Body of pancreas (tissue), 4 donors: ENCODE data around the gene CRYGB. TPM values are rescaled to one million over a fixed set of nuclear protein-coding genes. Genes with fewer than 3 reads are reported as not detected.
"Not testable (repeated sequence)": the region's sequence is repeated elsewhere in the genome, so short reads cannot be mapped to it uniquely, and the experiment has no call there.

Experiments used
- ATAC-seq: fragments of 150-250 bp; one replicate; pipeline ENCODE4 v1.9.1; 2016
- DNase-seq, 4 donors: peaks; one replicate each; pipeline ENCODE4 v3.0.0-alpha.2; 2019
- H3K27ac ChIP-seq, 4 donors: fragments of 200-600 bp; sonication (generic); 1 replicate in 3 of 4; 2 replicates in 1 of 4; pipeline versions ENCODE4 v1.5.1 to v1.6.1; 2016 to 2019; ENCODE audit warnings: mild to moderate bottlenecking in 1 of 4, mixed read lengths in 1 of 4, moderate library complexity in 1 of 4
- H3K27me3 ChIP-seq, 2 donors: fragments of 200-600 bp; sonication (generic); one replicate each; pipeline ENCODE4 v1.6.0; 2016; ENCODE audit warnings: mild to moderate bottlenecking in 1 of 2
- H3K36me3 ChIP-seq, 2 donors: fragments of 200-600 bp; sonication (generic); replicated peaks in 1 of 2; 2 replicates each; pipeline ENCODE4 v1.5.1; 2016; ENCODE audit warnings: low read depth in 2 of 2; ENCODE audit not compliant: insufficient read depth in 1 of 2
- H3K4me1 ChIP-seq: fragments of 200-600 bp; sonication (generic); one replicate; pipeline ENCODE4 v1.6.0; 2016
- H3K4me3 ChIP-seq, 2 donors: fragments of 200-600 bp; sonication (generic); 1 replicate in 1 of 2; 2 replicates in 1 of 2; pipeline ENCODE4 v1.5.1; 2016 to 2019
- H3K9me3 ChIP-seq, 3 donors: fragments of 200-600 bp; sonication (generic); 1 replicate in 2 of 3; 2 replicates in 1 of 3; pipeline ENCODE4 v1.5.1; 2016
- POLR2A ChIP-seq, 3 donors: fragments of 450-650 bp; IDR thresholded peaks; one replicate each; pipeline ENCODE4 v1.6.1; 2016; ENCODE audit warnings: antibody characterized with exemption in 3 of 3, mild to moderate bottlenecking in 2 of 3
- WGBS, 2 donors: methylation state at CpG; one replicate each; pipeline ENCODE4 v1.1.5; 2017; 5-methylcytosine and 5-hydroxymethylcytosine counted together
- intact Hi-C: fragments of 100-400 bp; cut with DNase I; formaldehyde crosslinking; loops from one replicate; pipeline ENCODE4 v1.15.1; 2023
- total RNA-seq, 2 donors: library from RNA; depleted of rRNA; stranded (reverse); fragments of >200 nt; gene quantifications; one replicate each; pipeline ENCODE4 v1.1.0, GENCODE V29; 2016
- TF ChIP-seq, protein P1 (sequence below), 7 experiments: fragments of 450-650 bp in 4 of 7; fragments of 200-600 bp in 3 of 7; sonication (generic) in 3 of 7; IDR thresholded peaks; one replicate each; pipeline ENCODE4 v1.5.1; 2016 to 2019; ENCODE audit warnings: antibody characterized with exemption in 7 of 7

The CRYGB gene
- total RNA-seq, 2 donors from 2014 or later = not detected

DNA sequence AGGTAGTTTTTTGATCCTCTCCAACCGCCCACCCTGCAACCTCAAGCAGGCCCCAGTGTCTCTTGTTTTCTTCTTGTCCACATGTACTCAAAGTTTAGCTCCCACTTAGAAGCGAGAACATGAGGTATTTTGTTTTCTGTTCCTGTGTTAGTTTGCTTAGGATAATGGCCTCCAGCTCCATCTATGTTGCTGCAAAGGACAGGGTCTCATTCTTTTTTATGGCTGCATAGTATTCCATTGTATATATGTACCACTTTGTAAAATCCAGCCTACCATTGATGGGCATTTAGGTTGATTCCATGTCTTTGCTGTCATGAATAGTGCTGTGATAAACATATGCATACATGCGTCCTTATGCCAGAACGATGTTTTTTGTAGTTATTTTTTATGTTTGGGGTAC lies 18.9 kb downstream of the CRYGB start:
- no peaks in the 10 kb centered on the region for H3K9me3 ChIP-seq
- H3K36me3 ChIP-seq = no peaks in the 10 kb centered on the region
- intact Hi-C loops = no loop called here
- DNase-seq (no peak), ATAC-seq (no peak)
- H3K27me3 ChIP-seq = no peaks in the 10 kb centered on the region
- 93 to 94% methylated on average over 4 of the region's 4 CpGs for WGBS, 2 donors
- TF ChIP-seq, protein P1, sequence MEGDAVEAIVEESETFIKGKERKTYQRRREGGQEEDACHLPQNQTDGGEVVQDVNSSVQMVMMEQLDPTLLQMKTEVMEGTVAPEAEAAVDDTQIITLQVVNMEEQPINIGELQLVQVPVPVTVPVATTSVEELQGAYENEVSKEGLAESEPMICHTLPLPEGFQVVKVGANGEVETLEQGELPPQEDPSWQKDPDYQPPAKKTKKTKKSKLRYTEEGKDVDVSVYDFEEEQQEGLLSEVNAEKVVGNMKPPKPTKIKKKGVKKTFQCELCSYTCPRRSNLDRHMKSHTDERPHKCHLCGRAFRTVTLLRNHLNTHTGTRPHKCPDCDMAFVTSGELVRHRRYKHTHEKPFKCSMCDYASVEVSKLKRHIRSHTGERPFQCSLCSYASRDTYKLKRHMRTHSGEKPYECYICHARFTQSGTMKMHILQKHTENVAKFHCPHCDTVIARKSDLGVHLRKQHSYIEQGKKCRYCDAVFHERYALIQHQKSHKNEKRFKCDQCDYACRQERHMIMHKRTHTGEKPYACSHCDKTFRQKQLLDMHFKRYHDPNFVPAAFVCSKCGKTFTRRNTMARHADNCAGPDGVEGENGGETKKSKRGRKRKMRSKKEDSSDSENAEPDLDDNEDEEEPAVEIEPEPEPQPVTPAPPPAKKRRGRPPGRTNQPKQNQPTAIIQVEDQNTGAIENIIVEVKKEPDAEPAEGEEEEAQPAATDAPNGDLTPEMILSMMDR (IDR thresholded peaks at IDR 0.05) = no peak
- no peak for TF ChIP-seq POLR2A (IDR thresholded peaks at IDR 0.05)
- peaks cover 16% of the 10 kb centered on the region for H3K4me1 ChIP-seq
- no peak overlapping the region for H3K4me3 ChIP-seq
- H3K27ac ChIP-seq = no peak overlapping the region

DNA sequence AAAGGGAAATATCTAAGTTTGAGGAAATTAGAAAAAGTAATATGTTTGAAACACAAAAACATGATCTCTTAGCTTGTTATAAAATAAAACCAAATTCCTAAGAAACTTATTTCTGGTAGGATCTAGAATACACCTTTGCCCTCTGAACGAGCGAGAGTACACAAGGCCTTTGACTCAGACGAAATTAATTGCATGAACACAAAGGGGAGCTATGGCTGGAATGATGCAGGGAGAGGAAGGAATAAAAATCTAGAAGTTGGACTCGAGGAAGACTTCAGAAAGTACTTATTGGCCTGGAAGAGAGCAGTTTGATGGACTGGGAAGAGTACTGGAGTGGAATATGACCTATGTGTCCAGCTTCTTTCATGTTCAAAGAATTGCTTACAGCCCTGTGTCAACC lies 20.7 kb downstream of the CRYGB start:
- H3K36me3 ChIP-seq = no peaks in the 10 kb centered on the region
- H3K27ac ChIP-seq = no peak overlapping the region
- H3K4me3 ChIP-seq = no peak overlapping the region
- DNase-seq (no peak), ATAC-seq (no peak)
- H3K27me3 ChIP-seq = no peaks in the 10 kb centered on the region
- peaks cover 9% of the 10 kb centered on the region for H3K4me1 ChIP-seq
- intact Hi-C loops = no loop called here
- TF ChIP-seq, protein P1 (IDR thresholded peaks at IDR 0.05) = no peak
- TF ChIP-seq POLR2A (IDR thresholded peaks at IDR 0.05) = no peak
- WGBS, 2 donors = 70 to 75% methylated on average over 4 of the region's 4 CpGs
- no peaks in the 10 kb centered on the region for H3K9me3 ChIP-seq

DNA sequence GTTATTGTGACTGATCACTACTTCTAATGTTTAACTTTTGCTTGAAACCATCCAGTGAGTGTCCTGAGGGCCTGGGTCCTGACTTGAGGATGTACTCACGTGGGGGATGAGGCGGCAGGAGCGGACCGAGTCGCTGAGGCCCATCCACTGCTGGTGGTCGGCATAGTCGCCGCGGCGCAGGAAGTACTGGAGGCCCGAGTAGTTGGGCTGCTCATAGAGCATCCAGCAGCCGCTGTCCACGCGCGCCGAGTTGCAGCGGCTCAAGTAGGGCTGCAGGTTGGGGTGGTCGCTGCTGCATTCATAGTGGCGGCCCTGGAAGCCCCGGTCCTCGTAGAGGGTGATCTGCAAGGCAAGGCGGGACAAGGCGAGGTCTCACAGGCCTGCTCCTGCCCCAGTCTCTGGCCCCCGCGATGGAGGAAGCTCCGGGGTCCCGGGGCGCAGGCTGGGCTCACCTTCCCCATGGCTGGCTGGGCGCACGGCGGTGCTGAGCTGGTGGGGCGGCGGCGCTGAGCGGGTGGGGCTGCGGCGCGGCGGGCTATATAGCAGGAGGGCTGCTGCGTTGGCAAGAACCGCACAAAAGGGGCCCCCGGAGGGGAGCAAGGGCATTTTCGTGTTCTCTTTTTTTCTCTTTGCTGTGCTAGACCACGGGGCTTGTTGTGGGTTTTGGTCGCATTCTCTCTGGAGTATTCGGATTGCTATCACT lies 21.8 kb downstream of the CRYGB start, which contains the start of gene CRYGD:
Gene CRYGD, minus strand, starts transcription at position 512 of the 703 bp plus-strand sequence. Its CDS starts 51 bp downstream, at position 461.
- H3K4me1 ChIP-seq, H3K9me3 ChIP-seq, H3K36me3 ChIP-seq, H3K4me3 ChIP-seq, H3K27me3 ChIP-seq, H3K27ac ChIP-seq, intact Hi-C loops, DNase-seq, ATAC-seq: not testable (repeated sequence)
- WGBS, 2 donors = 24 to 28% methylated on average over 18 to 45 of the region's 46 CpGs

DNA sequence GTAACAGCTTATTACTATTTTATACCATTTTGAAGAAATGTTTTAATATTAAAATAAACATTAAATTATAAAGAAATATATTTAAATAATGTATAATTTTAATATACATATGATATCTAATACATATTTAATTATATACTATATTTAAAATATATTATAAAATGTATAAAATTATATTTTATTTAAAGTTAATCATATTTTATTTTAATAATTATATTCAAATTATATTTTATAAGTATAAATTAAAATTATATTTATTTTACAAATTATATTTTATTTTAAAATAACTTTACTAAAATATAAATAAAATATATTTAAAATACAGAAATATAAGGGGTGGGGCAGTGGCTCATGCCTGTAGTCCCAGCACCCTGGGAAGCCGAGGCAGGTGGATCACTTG lies 23.7 kb downstream of the CRYGB start:
- WGBS, 2 donors = 83 to 95% methylated on average over 1 of the region's 1 CpG
- Histone ChIP-seq H3K4me1 (peaks cover 6% of the 10 kb centered on the region), H3K27ac (no peak overlapping the region), H3K36me3 (no peaks in the 10 kb centered on the region), H3K27me3 (no peaks in the 10 kb centered on the region), H3K9me3 (no peaks in the 10 kb centered on the region), H3K4me3 (no peak overlapping the region)
- no peak for DNase-seq
- intact Hi-C loops = no loop called here
- TF ChIP-seq, protein P1 (IDR thresholded peaks at IDR 0.05) = no peak
- TF ChIP-seq POLR2A (IDR thresholded peaks at IDR 0.05) = no peak
- ATAC-seq = no peak

DNA sequence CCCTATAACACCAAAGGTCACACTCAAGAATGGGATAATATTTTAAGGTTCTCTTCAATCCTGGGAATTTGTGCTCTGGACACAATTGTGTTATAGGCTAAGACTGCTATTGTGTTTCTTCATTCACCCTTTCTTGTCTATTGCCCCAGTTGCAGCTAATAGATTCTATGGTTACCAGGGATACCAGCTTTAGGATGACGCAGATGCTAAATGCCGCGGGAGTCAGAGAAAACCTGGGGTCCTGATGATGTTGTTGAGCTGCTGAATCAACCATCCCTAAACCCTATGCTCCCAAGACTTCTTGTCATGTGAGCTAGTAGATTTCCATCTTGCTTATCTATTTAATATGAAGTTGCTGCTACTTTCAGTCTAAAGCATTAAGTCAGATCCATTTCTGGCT lies 27.0 kb downstream of the CRYGB start:
- WGBS, 2 donors = 90 to 91% methylated on average over 3 of the region's 3 CpGs
- no peak for ATAC-seq
- intact Hi-C loops = no loop called here
- Histone ChIP-seq H3K36me3 (no peaks in the 10 kb centered on the region), H3K27ac (no peak overlapping the region), H3K4me3 (no peak overlapping the region), H3K27me3 (no peaks in the 10 kb centered on the region), H3K4me1 (peaks cover under 1% of the 10 kb centered on the region), H3K9me3 (no peaks in the 10 kb centered on the region)
- DNase-seq = no peak
- TF ChIP-seq, protein P1 (IDR thresholded peaks at IDR 0.05) = no peak
- TF ChIP-seq POLR2A (IDR thresholded peaks at IDR 0.05) = no peak

DNA sequence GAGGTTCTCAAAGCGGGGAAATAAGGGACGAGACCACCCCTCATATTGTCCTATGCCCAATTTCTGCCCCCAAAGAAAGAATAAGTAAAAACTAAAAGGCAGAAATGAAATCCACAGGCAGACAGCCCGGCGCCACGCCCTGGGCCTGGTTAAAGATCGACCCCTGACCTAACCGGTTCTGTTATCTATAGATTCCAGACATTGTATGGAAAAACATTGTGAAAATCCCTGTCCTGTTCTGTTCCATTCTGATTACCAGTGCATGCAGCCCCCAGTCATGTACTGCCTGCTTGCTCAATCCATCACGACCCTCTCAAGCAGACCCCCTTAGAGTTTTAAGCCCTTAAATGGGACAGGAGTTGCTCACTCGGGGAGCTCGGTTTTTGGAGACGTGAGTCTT lies 28.6 kb downstream of the CRYGB start:
- DNase-seq, ATAC-seq, H3K4me1 ChIP-seq, H3K9me3 ChIP-seq, H3K27me3 ChIP-seq, H3K4me3 ChIP-seq, H3K36me3 ChIP-seq, H3K27ac ChIP-seq, intact Hi-C loops: not testable (repeated sequence)
- WGBS, 2 donors = 84% methylated on average over 11 of the region's 11 CpGs
